ENCODE measurements around the gene SGTB. TPM values are rescaled to one million over a fixed set of nuclear protein-coding genes. Genes with fewer than 3 reads are reported as not detected.

SGTB gene
- polyA plus RNA-seq, 1 donor from 2014 or later, result 9.6 TPM

DNA sequence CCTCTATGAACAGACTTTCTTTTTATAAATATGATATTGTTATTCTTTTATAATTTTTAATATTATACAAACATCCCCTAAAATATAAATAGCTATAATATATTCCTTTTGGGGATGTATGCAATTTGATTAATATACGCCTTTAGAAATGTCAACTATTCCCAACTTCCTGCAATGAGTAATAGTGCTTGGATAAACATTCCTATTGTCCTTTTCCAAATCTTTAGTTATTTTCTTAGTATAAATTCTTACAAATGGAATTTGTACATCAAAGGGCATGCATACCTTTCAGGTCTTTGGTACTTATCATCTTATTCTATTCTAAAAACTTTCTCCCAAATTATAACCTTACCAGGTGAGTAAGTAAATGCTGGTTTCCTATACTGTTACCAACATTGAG, 6.3 kb upstream of the SGTB start:
- Histone ChIP-seq H4K20me1 (ENCODE audit: insufficient read depth) (no peaks in the 10 kb centered on the region), H2AFZ (ENCODE audit: low read depth, low read length) (no peak overlapping the region), H3F3A (ENCODE audit: insufficient read depth, low read length, poor library complexity, severe bottlenecking) (no peaks in the 10 kb centered on the region), H3K9me2 (ENCODE audit: insufficient read depth, low read length) (no peaks in the 10 kb centered on the region), H3K9me3 (ENCODE audit: low read length) (no peaks in the 10 kb centered on the region), H3K79me2 (replicated peaks; ENCODE audit: insufficient read depth, low read length) (peaks cover 29% of the 10 kb centered on the region), H3K36me3 (ENCODE audit: insufficient read depth, low read length) (no peaks in the 10 kb centered on the region), H3K4me2 (ENCODE audit: low read length) (no peak overlapping the region), H3K27ac (ENCODE audit: low read length) (no peak overlapping the region), H3K27me3 (ENCODE audit: insufficient read depth, low read depth, low read length) (no peaks in the 10 kb centered on the region), H3K4me3 (ENCODE audit: low read length) (no peak overlapping the region), H3K9ac (ENCODE audit: low read length) (no peak overlapping the region)
- TF ChIP-seq EP300 (conservative IDR thresholded peaks at IDR 0.05; ENCODE audit: poor library complexity, severe bottlenecking) (no peak), EZH2 (IDR thresholded peaks at IDR 0.05; ENCODE audit: borderline replicate concordance, insufficient read depth, low read length, poor library complexity, severe bottlenecking) (no peak), MXI1 (conservative IDR thresholded peaks at IDR 0.05; ENCODE audit: poor library complexity, severe bottlenecking) (no peak), CTCF (IDR thresholded peaks at IDR 0.05; ENCODE audit: poor library complexity, severe bottlenecking) (no peak), POLR2AphosphoS5 (IDR thresholded peaks at IDR 0.05) (no peak), TAF1 (IDR thresholded peaks at IDR 0.05; ENCODE audit: low read depth) (no peak), SMC3 (conservative IDR thresholded peaks at IDR 0.05; ENCODE audit: poor library complexity) (no peak), RAD21 (conservative IDR thresholded peaks at IDR 0.05) (no peak)
- TF ChIP-seq, protein P1, sequence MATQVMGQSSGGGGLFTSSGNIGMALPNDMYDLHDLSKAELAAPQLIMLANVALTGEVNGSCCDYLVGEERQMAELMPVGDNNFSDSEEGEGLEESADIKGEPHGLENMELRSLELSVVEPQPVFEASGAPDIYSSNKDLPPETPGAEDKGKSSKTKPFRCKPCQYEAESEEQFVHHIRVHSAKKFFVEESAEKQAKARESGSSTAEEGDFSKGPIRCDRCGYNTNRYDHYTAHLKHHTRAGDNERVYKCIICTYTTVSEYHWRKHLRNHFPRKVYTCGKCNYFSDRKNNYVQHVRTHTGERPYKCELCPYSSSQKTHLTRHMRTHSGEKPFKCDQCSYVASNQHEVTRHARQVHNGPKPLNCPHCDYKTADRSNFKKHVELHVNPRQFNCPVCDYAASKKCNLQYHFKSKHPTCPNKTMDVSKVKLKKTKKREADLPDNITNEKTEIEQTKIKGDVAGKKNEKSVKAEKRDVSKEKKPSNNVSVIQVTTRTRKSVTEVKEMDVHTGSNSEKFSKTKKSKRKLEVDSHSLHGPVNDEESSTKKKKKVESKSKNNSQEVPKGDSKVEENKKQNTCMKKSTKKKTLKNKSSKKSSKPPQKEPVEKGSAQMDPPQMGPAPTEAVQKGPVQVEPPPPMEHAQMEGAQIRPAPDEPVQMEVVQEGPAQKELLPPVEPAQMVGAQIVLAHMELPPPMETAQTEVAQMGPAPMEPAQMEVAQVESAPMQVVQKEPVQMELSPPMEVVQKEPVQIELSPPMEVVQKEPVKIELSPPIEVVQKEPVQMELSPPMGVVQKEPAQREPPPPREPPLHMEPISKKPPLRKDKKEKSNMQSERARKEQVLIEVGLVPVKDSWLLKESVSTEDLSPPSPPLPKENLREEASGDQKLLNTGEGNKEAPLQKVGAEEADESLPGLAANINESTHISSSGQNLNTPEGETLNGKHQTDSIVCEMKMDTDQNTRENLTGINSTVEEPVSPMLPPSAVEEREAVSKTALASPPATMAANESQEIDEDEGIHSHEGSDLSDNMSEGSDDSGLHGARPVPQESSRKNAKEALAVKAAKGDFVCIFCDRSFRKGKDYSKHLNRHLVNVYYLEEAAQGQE (IDR thresholded peaks at IDR 0.05; ENCODE audit: borderline replicate concordance), result no peak

- peaks cover 33% of the 10 kb centered on the region for H3K79me2 ChIP-seq (replicated peaks; ENCODE audit: insufficient read depth, low read length)
- H3K9me2 ChIP-seq (ENCODE audit: insufficient read depth, low read length), result no peaks in the 10 kb centered on the region
- H3K4me3 ChIP-seq (ENCODE audit: low read length), result no peak overlapping the region
- H2AFZ ChIP-seq (ENCODE audit: low read depth, low read length), result no peak overlapping the region
- no peaks in the 10 kb centered on the region for H4K20me1 ChIP-seq (ENCODE audit: insufficient read depth)
- no peak overlapping the region for H3K9ac ChIP-seq (ENCODE audit: low read length)
- no peak overlapping the region for H3K27ac ChIP-seq (ENCODE audit: low read length)
- no peaks in the 10 kb centered on the region for H3K9me3 ChIP-seq (ENCODE audit: low read length)
- H3K27me3 ChIP-seq (ENCODE audit: insufficient read depth, low read depth, low read length), result no peaks in the 10 kb centered on the region
- H3K36me3 ChIP-seq (ENCODE audit: insufficient read depth, low read length), result no peaks in the 10 kb centered on the region
- H3K4me2 ChIP-seq (ENCODE audit: low read length), result no peak overlapping the region
- TF ChIP-seq MXI1 (conservative IDR thresholded peaks at IDR 0.05; ENCODE audit: poor library complexity, severe bottlenecking) (no peak), EP300 (conservative IDR thresholded peaks at IDR 0.05; ENCODE audit: poor library complexity, severe bottlenecking) (no peak), SMC3 (conservative IDR thresholded peaks at IDR 0.05; ENCODE audit: poor library complexity) (no peak), TAF1 (IDR thresholded peaks at IDR 0.05; ENCODE audit: low read depth) (no peak), POLR2AphosphoS5 (IDR thresholded peaks at IDR 0.05) (no peak), EZH2 (IDR thresholded peaks at IDR 0.05; ENCODE audit: borderline replicate concordance, insufficient read depth, low read length, poor library complexity, severe bottlenecking) (no peak), CTCF (IDR thresholded peaks at IDR 0.05; ENCODE audit: poor library complexity, severe bottlenecking) (no peak), RAD21 (conservative IDR thresholded peaks at IDR 0.05) (no peak)
- TF ChIP-seq, protein P1 (IDR thresholded peaks at IDR 0.05; ENCODE audit: borderline replicate concordance), result no peak
- no peaks in the 10 kb centered on the region for H3F3A ChIP-seq (ENCODE audit: insufficient read depth, low read length, poor library complexity, severe bottlenecking)
Observed at GRCh38 chr5:65727491-65728156, 5.7 kb upstream of the SGTB start.
